ENCODE results near the gene WDR90.

DNA sequence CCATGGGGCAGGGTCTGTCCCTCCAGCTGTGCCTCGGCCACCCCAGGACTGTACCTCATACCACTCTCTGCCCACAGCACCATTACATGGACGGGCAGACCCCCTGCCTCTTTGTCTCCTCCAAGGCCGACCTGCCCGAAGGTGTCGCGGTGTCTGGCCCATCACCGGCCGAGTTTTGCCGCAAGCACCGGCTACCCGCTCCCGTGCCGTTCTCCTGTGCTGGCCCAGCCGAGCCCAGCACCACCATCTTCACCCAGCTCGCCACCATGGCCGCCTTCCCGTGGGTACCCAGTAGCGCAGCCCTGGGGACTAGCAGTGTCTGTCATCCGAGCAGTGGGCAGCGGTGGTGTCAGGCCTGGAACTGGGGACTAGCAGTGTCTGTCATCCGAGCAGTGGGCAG, 23.7 kb downstream of the WDR90 start:
- TF ChIP-seq, protein P1, sequence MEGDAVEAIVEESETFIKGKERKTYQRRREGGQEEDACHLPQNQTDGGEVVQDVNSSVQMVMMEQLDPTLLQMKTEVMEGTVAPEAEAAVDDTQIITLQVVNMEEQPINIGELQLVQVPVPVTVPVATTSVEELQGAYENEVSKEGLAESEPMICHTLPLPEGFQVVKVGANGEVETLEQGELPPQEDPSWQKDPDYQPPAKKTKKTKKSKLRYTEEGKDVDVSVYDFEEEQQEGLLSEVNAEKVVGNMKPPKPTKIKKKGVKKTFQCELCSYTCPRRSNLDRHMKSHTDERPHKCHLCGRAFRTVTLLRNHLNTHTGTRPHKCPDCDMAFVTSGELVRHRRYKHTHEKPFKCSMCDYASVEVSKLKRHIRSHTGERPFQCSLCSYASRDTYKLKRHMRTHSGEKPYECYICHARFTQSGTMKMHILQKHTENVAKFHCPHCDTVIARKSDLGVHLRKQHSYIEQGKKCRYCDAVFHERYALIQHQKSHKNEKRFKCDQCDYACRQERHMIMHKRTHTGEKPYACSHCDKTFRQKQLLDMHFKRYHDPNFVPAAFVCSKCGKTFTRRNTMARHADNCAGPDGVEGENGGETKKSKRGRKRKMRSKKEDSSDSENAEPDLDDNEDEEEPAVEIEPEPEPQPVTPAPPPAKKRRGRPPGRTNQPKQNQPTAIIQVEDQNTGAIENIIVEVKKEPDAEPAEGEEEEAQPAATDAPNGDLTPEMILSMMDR (conservative IDR thresholded peaks at IDR 0.05; ENCODE audit: low read depth in 2 of 2) = no peak
- no peak for TF ChIP-seq EZH2phosphoT487 (IDR thresholded peaks at IDR 0.05; ENCODE audit: unreplicated experiment)
- TF ChIP-seq CREB1 (CRISPR knock-in tag; IDR thresholded peaks at IDR 0.05; ENCODE audit: low read depth) = no peak
- TF ChIP-seq EZH2 (IDR thresholded peaks at IDR 0.05; ENCODE audit: low read depth, unreplicated experiment) = no peak
- TF ChIP-seq, protein P2, sequence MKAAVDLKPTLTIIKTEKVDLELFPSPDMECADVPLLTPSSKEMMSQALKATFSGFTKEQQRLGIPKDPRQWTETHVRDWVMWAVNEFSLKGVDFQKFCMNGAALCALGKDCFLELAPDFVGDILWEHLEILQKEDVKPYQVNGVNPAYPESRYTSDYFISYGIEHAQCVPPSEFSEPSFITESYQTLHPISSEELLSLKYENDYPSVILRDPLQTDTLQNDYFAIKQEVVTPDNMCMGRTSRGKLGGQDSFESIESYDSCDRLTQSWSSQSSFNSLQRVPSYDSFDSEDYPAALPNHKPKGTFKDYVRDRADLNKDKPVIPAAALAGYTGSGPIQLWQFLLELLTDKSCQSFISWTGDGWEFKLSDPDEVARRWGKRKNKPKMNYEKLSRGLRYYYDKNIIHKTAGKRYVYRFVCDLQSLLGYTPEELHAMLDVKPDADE (IDR thresholded peaks at IDR 0.05) = no peak
